Posterior cingulate gyrus (tissue), 11 donors: ENCODE measurements around the gene PEX26.
A peak's percentile ranks its signal among the peaks of the same experiment; 100 is the strongest.
"Not testable (repeated sequence)": the region's sequence is repeated elsewhere in the genome, so short reads cannot be mapped to it uniquely, and the experiment has no call there.

Experiments
- DNase-seq, 10 donors: peaks; one replicate each; pipeline versions ENCODE4 v3.0.0 to v3.0.0-alpha.2; 2020 to 2021; ENCODE audit warnings: mixed read lengths in 3 of 10
- intact Hi-C: fragments of 100-400 bp; cut with DNase I; formaldehyde crosslinking; loops from one replicate; pipeline ENCODE4 v1.15.1; 2023

PEX26 gene

GRCh38 chr22:18055619-18056160 lies 22.1 kb upstream of the PEX26 start:
- intact Hi-C loops: no loop called here
- no peak for DNase-seq

GRCh38 chr22:18056161-18056666 lies 21.6 kb upstream of the PEX26 start:
- DNase-seq: peak in 9 of 10 donors; percentile 38 to 95 (median 63)
- intact Hi-C loops: no loop called here

- DNase-seq: peak in 1 of 10 donors; percentile 42
- intact Hi-C loops: no loop called here
These were observed 20.8 kb upstream of the PEX26 start for GRCh38 chr22:18056807-18057474.

GRCh38 chr22:18057568-18058209 lies 20.1 kb upstream of the PEX26 start:
- intact Hi-C loops: no loop called here
- DNase-seq: peak in 9 of 10 donors; percentile 32 to 95 (median 63)

- DNase-seq: peak in 1 of 10 donors; percentile 55
- intact Hi-C loops: no loop called here
These were observed 19.3 kb upstream of the PEX26 start for GRCh38 chr22:18058371-18059093.

GRCh38 chr22:18059094-18059417 lies 18.7 kb upstream of the PEX26 start:
- intact Hi-C loops: no loop called here
- DNase-seq: peak in 1 of 10 donors; percentile 17

- peak in 1 of 10 donors; percentile 12 for DNase-seq
- intact Hi-C loops: no loop called here
These were observed 18.3 kb upstream of the PEX26 start for GRCh38 chr22:18059473-18059872.

GRCh38 chr22:18059991-18060390 lies 17.8 kb upstream of the PEX26 start:
- peak in 1 of 10 donors; percentile 9 for DNase-seq
- intact Hi-C loops: no loop called here

- peak in 1 of 10 donors; percentile 66 for DNase-seq
- intact Hi-C loops: no loop called here
These were observed 16.9 kb upstream of the PEX26 start for GRCh38 chr22:18060646-18061620.

- DNase-seq: peak in 1 of 10 donors; percentile 11
- intact Hi-C loops: no loop called here
These were observed 15.4 kb upstream of the PEX26 start for GRCh38 chr22:18062421-18062820.

GRCh38 chr22:18063306-18063705 lies 14.5 kb upstream of the PEX26 start:
- DNase-seq: peak in 1 of 10 donors; percentile 27
- intact Hi-C loops: no loop called here

GRCh38 chr22:18063715-18064114 lies 14.1 kb upstream of the PEX26 start:
- intact Hi-C loops: not testable (repeated sequence)

GRCh38 chr22:18064636-18065035 lies 13.2 kb upstream of the PEX26 start:
- intact Hi-C loops: no loop called here
- DNase-seq: peak in 1 of 10 donors; percentile 24

More at GRCh38 chr22:18063715-18064114, 14.1 kb upstream of the PEX26 start:
- DNase-seq: peak in 1 of 10 donors; percentile 0

GRCh38 chr22:18065256-18065655 lies 12.5 kb upstream of the PEX26 start:
- intact Hi-C loops: no loop called here
- DNase-seq: peak in 2 of 10 donors; percentile 24 to 46

- intact Hi-C loops: no loop called here
- peak in 2 of 10 donors; percentile 16 to 57 for DNase-seq
These were observed 11.5 kb upstream of the PEX26 start for GRCh38 chr22:18066181-18066859.

GRCh38 chr22:18067121-18067520 lies 10.7 kb upstream of the PEX26 start:
- intact Hi-C loops: no loop called here

GRCh38 chr22:18067548-18068341 lies 10.0 kb upstream of the PEX26 start:
- intact Hi-C loops: no loop called here
- peak in 1 of 10 donors; percentile 60 for DNase-seq

More at GRCh38 chr22:18067121-18067520, 10.7 kb upstream of the PEX26 start:
- DNase-seq: peak in 2 of 10 donors; percentile 51 to 55

GRCh38 chr22:18068381-18068988 lies 9.3 kb upstream of the PEX26 start:
- intact Hi-C loops: no loop called here

More at GRCh38 chr22:18068381-18068988, 9.3 kb upstream of the PEX26 start:
- DNase-seq: peak in 1 of 10 donors; percentile 14
